Upper lobe of right lung (tissue), 1 donor: ENCODE data around the gene SC5D. TPM values are rescaled to one million over a fixed set of nuclear protein-coding genes. Genes with fewer than 3 reads are reported as not detected.

Experiments
- ATAC-seq: fragments of 200-7000 bp; cut with Tn5 transposase; one replicate; pipeline ENCODE4 v1.9.1; 2020; ENCODE audit warnings: mild to moderate bottlenecking, moderate library complexity
- DNase-seq: peaks from one replicate; pipeline ENCODE4 v3.0.0-alpha.2; 2020
- H3K27ac ChIP-seq: fragments of 200-600 bp; one replicate; pipeline ENCODE4 v1.8.0; 2022
- H3K27me3 ChIP-seq: fragments of 200-600 bp; one replicate; pipeline ENCODE4 v1.8.0; 2022; ENCODE audit warnings: mild to moderate bottlenecking
- H3K36me3 ChIP-seq: fragments of 200-600 bp; one replicate; pipeline ENCODE4 v1.8.0; 2022
- H3K4me1 ChIP-seq: fragments of 200-600 bp; one replicate; pipeline ENCODE4 v1.8.0; 2022
- H3K4me3 ChIP-seq: fragments of 200-600 bp; one replicate; pipeline ENCODE4 v1.8.0; 2022; ENCODE audit warnings: mild to moderate bottlenecking
- H3K9me3 ChIP-seq: fragments of 200-600 bp; one replicate; pipeline ENCODE4 v1.8.0; 2022
- intact Hi-C: fragments of 100-400 bp; cut with DNase I; formaldehyde crosslinking; loops from one replicate; pipeline ENCODE4 v1.11.0; 2022
- total RNA-seq: library from RNA; stranded (reverse); fragmentation: NEBNext Ultra II Directional; extraction: Animal tissue kit (Norgen Biotek cat#: 25700); gene quantifications from one replicate; pipeline ENCODE4 v1.2.1, GENCODE V29; 2021
- TF ChIP-seq, protein P1 (sequence below): fragments of 200-600 bp; IDR thresholded peaks from one replicate; pipeline ENCODE4 v1.8.0; 2022; ENCODE audit warnings: antibody characterized with exemption
- donor health status: DM: no; HTN: yes; CAD: no; lungs with severe emphysema.

The SC5D gene
- total RNA-seq, 1 donor from 2014 or later: 64.8 TPM

DNA sequence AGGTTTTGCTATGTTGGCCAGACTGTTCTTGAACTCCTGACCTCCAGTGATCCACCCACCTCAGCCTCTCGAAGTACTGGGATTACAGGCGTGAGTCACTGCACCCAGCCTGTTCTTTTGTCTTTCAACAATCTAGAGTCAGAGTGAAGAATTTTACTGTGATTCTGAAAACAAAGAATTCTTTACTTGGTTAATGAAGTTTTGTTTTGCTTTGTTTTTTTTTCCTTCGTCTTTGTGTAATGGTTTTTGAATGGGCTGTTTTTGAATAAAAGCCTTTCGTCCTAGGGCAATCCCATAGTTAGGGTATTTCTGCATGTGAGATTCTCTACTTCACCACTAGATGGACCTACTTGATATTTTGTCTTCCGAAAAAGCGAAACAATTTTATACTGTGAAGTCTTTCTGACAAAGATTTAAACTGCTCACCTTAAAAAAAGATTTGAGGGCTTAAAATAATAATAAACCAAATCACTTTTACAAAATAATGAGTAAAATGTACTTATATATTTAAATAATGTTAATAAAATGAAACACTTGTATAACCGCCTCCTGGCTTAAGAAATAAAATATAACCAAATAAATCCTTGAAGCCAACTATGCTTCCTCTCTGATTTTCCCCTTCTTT is 43.4 kb upstream of the SC5D start:
- DNase-seq (no peak), ATAC-seq (peak; percentile 76)

DNA sequence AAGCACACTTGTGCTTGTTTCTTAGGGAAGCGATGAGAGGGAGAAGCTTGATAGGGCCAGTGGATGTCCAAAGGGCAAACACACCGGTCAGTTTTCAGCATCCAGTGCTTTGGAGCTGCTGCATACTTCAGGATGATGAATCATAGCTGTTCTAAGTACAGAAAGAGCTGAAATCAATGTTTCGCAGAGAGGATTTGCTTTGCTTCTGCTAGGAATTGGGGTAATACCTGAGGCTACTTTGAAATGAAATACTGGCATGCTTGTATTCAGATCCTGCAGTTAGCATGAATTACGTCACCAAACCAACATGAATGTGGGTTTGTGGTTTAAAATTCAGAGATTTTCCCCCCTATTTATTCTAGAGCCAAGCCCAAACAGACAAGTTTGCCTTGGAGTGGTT is 41.7 kb upstream of the SC5D start:
- H3K36me3 ChIP-seq: no peaks in the 10 kb centered on the region
- no peak overlapping the region for H3K27ac ChIP-seq
- intact Hi-C loops: no loop called here
- no peaks in the 10 kb centered on the region for H3K9me3 ChIP-seq
- DNase-seq (no peak), ATAC-seq (no peak)
- H3K4me1 ChIP-seq: no peaks in the 10 kb centered on the region
- no peak overlapping the region for H3K4me3 ChIP-seq
- TF ChIP-seq, protein P1, sequence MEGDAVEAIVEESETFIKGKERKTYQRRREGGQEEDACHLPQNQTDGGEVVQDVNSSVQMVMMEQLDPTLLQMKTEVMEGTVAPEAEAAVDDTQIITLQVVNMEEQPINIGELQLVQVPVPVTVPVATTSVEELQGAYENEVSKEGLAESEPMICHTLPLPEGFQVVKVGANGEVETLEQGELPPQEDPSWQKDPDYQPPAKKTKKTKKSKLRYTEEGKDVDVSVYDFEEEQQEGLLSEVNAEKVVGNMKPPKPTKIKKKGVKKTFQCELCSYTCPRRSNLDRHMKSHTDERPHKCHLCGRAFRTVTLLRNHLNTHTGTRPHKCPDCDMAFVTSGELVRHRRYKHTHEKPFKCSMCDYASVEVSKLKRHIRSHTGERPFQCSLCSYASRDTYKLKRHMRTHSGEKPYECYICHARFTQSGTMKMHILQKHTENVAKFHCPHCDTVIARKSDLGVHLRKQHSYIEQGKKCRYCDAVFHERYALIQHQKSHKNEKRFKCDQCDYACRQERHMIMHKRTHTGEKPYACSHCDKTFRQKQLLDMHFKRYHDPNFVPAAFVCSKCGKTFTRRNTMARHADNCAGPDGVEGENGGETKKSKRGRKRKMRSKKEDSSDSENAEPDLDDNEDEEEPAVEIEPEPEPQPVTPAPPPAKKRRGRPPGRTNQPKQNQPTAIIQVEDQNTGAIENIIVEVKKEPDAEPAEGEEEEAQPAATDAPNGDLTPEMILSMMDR: no peak
- no peaks in the 10 kb centered on the region for H3K27me3 ChIP-seq

More for the DNA sequence above, 43.4 kb upstream of the SC5D start:
- TF ChIP-seq, protein P1: peak; percentile 86
- H3K4me3 ChIP-seq: no peak overlapping the region
- intact Hi-C loops: no loop called here
- no peaks in the 10 kb centered on the region for H3K9me3 ChIP-seq
- no peaks in the 10 kb centered on the region for H3K4me1 ChIP-seq
- H3K27me3 ChIP-seq: no peaks in the 10 kb centered on the region
- H3K27ac ChIP-seq: no peak overlapping the region
- H3K36me3 ChIP-seq: no peaks in the 10 kb centered on the region

DNA sequence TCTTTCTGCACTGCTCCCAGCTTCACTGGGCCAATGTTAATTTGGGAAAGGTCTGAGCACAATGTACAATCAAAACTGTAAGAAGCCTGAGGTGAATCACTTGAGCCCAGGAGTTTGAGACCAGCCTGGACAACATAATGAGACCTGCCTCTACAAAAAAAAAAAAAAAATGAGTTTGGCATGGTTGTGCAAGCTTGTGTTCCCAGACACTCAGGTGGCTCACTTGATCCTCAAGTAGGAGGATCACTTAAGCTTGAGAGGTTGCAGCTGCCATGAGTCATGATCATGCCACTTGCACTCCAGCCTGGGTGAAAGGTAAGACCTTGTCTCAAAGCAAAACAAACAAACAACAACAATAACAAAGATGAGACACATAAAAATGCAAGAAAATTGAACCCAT is 38.6 kb upstream of the SC5D start:
- intact Hi-C loops: no loop called here
- ATAC-seq: peak; percentile 67

DNA sequence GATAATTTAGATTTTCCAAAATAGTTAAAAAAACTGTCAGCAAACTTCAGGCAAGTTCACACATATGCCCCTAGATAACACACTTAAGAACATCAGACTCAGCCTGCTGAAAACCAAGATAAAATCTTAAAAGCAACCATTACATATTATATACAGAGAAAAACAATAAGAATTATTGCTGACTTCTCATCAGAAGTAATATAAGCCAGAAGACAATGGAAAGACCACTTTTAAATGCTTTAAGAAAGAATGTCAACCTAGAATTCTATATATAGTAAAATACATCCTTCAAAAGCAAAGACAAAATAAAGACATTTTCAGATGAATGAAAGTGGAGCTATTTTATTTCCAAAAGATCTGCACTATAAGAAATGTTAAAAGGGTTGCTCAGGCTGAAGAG is 37.8 kb upstream of the SC5D start:
- intact Hi-C loops: no loop called here
- TF ChIP-seq, protein P1: no peak
- no peak overlapping the region for H3K4me3 ChIP-seq
- no peak for ATAC-seq
- no peak overlapping the region for H3K27ac ChIP-seq
- H3K36me3 ChIP-seq: no peaks in the 10 kb centered on the region
- H3K4me1 ChIP-seq: no peaks in the 10 kb centered on the region
- H3K9me3 ChIP-seq: no peaks in the 10 kb centered on the region
- H3K27me3 ChIP-seq: no peaks in the 10 kb centered on the region
- no peak for DNase-seq

More for the DNA sequence above, 38.6 kb upstream of the SC5D start:
- DNase-seq: no peak
- H3K4me3 ChIP-seq: no peak overlapping the region
- no peaks in the 10 kb centered on the region for H3K9me3 ChIP-seq
- no peaks in the 10 kb centered on the region for H3K36me3 ChIP-seq
- TF ChIP-seq, protein P1: no peak
- H3K4me1 ChIP-seq: no peaks in the 10 kb centered on the region
- H3K27me3 ChIP-seq: no peaks in the 10 kb centered on the region
- no peak overlapping the region for H3K27ac ChIP-seq

GRCh38 chr11:121255473-121256125 is 37.0 kb upstream of the SC5D start:
- intact Hi-C loops: no loop called here
- TF ChIP-seq, protein P1: no peak

More at GRCh38 chr11:121255473-121256125, 37.0 kb upstream of the SC5D start:
- Histone ChIP-seq H3K27ac (no peak overlapping the region), H3K9me3 (no peaks in the 10 kb centered on the region), H3K27me3 (no peaks in the 10 kb centered on the region), H3K36me3 (no peaks in the 10 kb centered on the region), H3K4me1 (no peaks in the 10 kb centered on the region), H3K4me3 (no peak overlapping the region)
- no peak for DNase-seq
- ATAC-seq: no peak
